ENCODE measurements around the gene ALS2CL. TPM values are rescaled to one million over a fixed set of nuclear protein-coding genes. Genes with fewer than 3 reads are reported as not detected.

Gene ALS2CL
- total RNA-seq, 4 donors from 2014 or later: 129 to 260 (median 172) TPM

DNA sequence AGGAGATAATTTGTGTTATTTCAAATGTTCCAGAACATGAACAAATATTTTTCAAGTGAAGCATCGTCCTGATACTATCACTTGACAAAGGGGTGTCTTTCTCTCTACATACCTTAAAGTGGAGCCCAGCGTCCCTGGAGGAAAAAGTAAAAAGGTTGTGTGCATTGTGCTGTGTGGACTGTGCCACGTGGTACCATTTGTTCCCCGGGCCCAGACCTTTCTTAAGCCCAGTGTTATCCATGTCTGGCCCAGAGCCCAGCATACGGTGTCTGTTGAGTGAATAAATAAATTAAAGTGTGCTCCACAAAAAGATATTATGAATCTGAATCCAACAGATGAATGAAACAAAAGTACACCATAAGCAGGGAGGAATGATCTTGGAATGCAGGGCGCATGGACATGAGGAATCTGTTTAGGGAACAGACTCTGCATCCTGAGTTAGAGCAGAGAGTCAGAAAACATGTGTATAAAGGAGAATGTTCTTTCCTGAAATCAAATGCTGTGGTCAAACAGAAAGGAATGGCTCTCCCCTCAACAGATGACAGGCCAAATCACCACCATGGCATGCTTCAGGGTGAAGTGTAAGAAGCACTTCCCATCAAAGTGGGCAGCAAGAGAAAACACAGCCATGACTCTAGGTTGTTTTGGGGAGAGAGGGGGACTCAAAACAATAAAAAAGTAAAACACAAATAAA is 32.3 kb upstream of the ALS2CL start:
- Histone ChIP-seq H3K9me3 (no peaks in the 10 kb centered on the region), H3K4me1 (no peaks in the 10 kb centered on the region), H3K4me3 (no peak overlapping the region), H3K27me3 (peaks cover 17% of the 10 kb centered on the region), H3K27ac (no peak overlapping the region), H3K36me3 (no peaks in the 10 kb centered on the region)
- 61% methylated on average over 6 of the region's 6 CpGs for whole genome bisulfite sequencing
- no peak for TF ChIP-seq POLR2AphosphoS5 (IDR thresholded peaks at IDR 0.05)
- no peak for TF ChIP-seq EP300 (IDR thresholded peaks at IDR 0.05)
- TF ChIP-seq POLR2A (IDR thresholded peaks at IDR 0.05): no peak
- no peak for TF ChIP-seq CTCF (IDR thresholded peaks at IDR 0.05)
- DNase-seq (ENCODE audit: low spot score in 2 of 2): no peak

DNA sequence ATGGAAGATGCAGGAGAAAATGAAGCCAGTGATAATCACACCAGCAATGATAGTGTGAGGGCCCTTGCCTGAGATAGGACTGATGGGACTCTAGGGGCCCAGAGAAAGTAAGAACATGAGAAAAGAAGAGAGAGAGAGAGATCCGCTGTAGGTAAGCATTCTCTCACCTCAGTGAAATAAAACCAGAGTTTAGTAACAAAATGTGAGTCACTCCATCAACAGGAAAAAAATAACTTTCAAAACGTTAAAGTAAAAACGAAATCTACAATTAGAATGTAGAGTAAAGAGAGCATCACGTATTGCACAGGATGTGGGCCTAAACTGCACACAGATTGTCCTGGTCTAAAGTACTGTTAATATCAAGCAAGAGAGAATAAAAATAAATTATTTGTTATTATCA is 30.9 kb upstream of the ALS2CL start:
- Histone ChIP-seq H3K4me3 (no peak overlapping the region), H3K36me3 (no peaks in the 10 kb centered on the region), H3K4me1 (no peaks in the 10 kb centered on the region), H3K9me3 (no peaks in the 10 kb centered on the region), H3K27ac (no peak overlapping the region), H3K27me3 (peaks cover 19% of the 10 kb centered on the region)
- TF ChIP-seq POLR2A (IDR thresholded peaks at IDR 0.05) (no peak), EP300 (IDR thresholded peaks at IDR 0.05) (no peak), POLR2AphosphoS5 (IDR thresholded peaks at IDR 0.05) (no peak), CTCF (IDR thresholded peaks at IDR 0.05) (no peak)
- WGBS: 79% methylated on average over 4 of the region's 4 CpGs
- no peak for DNase-seq (ENCODE audit: low spot score in 2 of 2)

DNA sequence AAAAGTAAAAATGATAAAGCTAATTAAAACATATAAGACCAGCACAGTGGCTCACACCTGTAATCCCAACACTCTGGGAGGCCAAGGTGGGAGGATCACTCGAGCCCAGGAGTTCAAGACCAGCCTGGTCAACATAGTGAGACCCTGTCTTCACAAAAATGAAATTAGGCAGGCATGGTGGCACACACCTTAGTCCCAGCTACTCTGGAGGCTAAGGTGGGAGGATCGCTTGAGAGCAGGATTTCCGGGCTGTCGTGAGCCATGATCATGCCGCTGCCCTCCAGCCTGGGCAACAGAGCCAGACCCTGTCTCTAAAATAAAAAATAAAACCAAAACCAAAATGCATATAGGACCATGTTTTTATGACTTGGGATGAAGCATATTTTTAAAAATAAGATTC is 29.0 kb upstream of the ALS2CL start:
- Histone ChIP-seq H3K27me3 (peaks cover 26% of the 10 kb centered on the region), H3K4me3 (no peak overlapping the region), H3K27ac (no peak overlapping the region), H3K36me3 (no peaks in the 10 kb centered on the region), H3K9me3 (no peaks in the 10 kb centered on the region), H3K4me1 (no peaks in the 10 kb centered on the region)
- 91% methylated on average over 5 of the region's 5 CpGs for WGBS
- no peak for TF ChIP-seq POLR2A (IDR thresholded peaks at IDR 0.05)
- no peak for DNase-seq (ENCODE audit: low spot score in 2 of 2)

DNA sequence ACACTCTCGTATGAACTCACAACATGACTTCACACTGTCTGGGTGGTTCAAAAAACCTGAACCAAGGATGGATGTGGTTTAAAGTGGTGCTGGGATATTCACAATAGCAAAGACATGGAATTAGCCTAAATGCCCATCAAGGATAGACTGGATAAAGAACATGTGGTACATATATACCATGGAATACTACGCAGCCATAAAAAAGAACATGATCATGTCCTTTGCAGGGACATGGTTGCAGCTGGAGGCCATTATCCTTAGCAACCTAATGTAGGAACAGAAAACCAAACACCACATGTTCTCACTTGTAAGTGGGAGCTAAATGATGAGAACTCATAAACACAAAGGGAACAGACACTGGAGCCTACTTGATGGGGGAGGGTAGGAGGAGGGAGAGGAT is 27.5 kb upstream of the ALS2CL start:
- Histone ChIP-seq H3K4me1 (no peaks in the 10 kb centered on the region), H3K27ac (no peak overlapping the region), H3K36me3 (no peaks in the 10 kb centered on the region), H3K4me3 (no peak overlapping the region), H3K27me3 (peaks cover 33% of the 10 kb centered on the region), H3K9me3 (no peaks in the 10 kb centered on the region)
- TF ChIP-seq POLR2AphosphoS5 (IDR thresholded peaks at IDR 0.05): no peak
- no peak for TF ChIP-seq EP300 (IDR thresholded peaks at IDR 0.05)
- TF ChIP-seq POLR2A (IDR thresholded peaks at IDR 0.05): no peak
- TF ChIP-seq CTCF (IDR thresholded peaks at IDR 0.05): no peak
- WGBS: 68% methylated on average over 2 of the region's 2 CpGs
- DNase-seq (ENCODE audit: low spot score in 2 of 2): peak in 1 of 2 donors; percentile 11

- H3K27ac ChIP-seq: no peak overlapping the region
- 84% methylated on average over 4 of the region's 4 CpGs for WGBS
- DNase-seq (ENCODE audit: low spot score in 2 of 2): peak in 1 of 2 donors; percentile 62
These were observed 26.3 kb upstream of the ALS2CL start for GRCh38 chr3:46719735-46720271.

More at GRCh38 chr3:46719735-46720271, 26.3 kb upstream of the ALS2CL start:
- Histone ChIP-seq H3K4me1 (no peaks in the 10 kb centered on the region), H3K9me3 (no peaks in the 10 kb centered on the region), H3K36me3 (no peaks in the 10 kb centered on the region), H3K27me3 (peaks cover 30% of the 10 kb centered on the region), H3K4me3 (no peak overlapping the region)
- TF ChIP-seq CTCF (IDR thresholded peaks at IDR 0.05): no peak
- no peak for TF ChIP-seq POLR2A (IDR thresholded peaks at IDR 0.05)
- no peak for TF ChIP-seq POLR2AphosphoS5 (IDR thresholded peaks at IDR 0.05)
- TF ChIP-seq EP300 (IDR thresholded peaks at IDR 0.05): no peak
